Esophagus (tissue), 2 donors: Measurements from ENCODE around the gene CD2. TPM values are rescaled to one million over a fixed set of nuclear protein-coding genes. Genes with fewer than 3 reads are reported as not detected.

Source experiments
- H3K27ac ChIP-seq, 2 donors: one replicate each; pipeline ENCODE4 v1.5.1; 2013; ENCODE audit warnings: low read depth in 2 of 2, mild to moderate bottlenecking in 2 of 2, inconsistent platforms in 1 of 2, low read length in 1 of 2, moderate library complexity in 1 of 2
- H3K27me3 ChIP-seq, 2 donors: one replicate each; pipeline ENCODE4 v1.6.1; 2013; ENCODE audit warnings: low read length in 2 of 2, control low read depth in 1 of 2, mild to moderate bottlenecking in 1 of 2; ENCODE audit not compliant: insufficient read depth in 2 of 2, control insufficient read depth in 1 of 2
- H3K36me3 ChIP-seq, 2 donors: one replicate each; pipeline ENCODE4 v1.6.1; 2013; ENCODE audit warnings: low read length in 1 of 2; ENCODE audit not compliant: control insufficient read depth in 2 of 2, insufficient read depth in 2 of 2
- H3K4me1 ChIP-seq, 2 donors: one replicate each; pipeline ENCODE4 v1.6.1; 2013; ENCODE audit warnings: low read length in 1 of 2; ENCODE audit not compliant: control insufficient read depth in 2 of 2, insufficient read depth in 2 of 2
- H3K4me3 ChIP-seq, 2 donors: one replicate each; pipeline ENCODE4 v1.5.1; 2013; ENCODE audit warnings: low read length in 2 of 2, mild to moderate bottlenecking in 2 of 2, low read depth in 1 of 2, moderate library complexity in 1 of 2
- H3K9me3 ChIP-seq, 2 donors: one replicate each; pipeline ENCODE4 v1.6.1; 2013; ENCODE audit warnings: mild to moderate bottlenecking in 2 of 2, low read depth in 1 of 2, low read length in 1 of 2, moderate library complexity in 1 of 2; ENCODE audit not compliant: control insufficient read depth in 2 of 2, insufficient read depth in 1 of 2
- WGBS, 2 donors: extraction: QIAGEN DNeasy Blood & Tissue Kit; methylation state at CpG; one replicate each; pipeline ENCODE4 v1.1.7; 2013; 5-methylcytosine and 5-hydroxymethylcytosine counted together
- polyA plus RNA-seq, 2 donors: library from polyadenylated mRNA; stranded (reverse); fragments of 200-250 nt; gene quantifications; one replicate each; pipeline ENCODE4 v1.2.3, GENCODE V29; 2013
- donor health status: healthy with polysubstance abuse.
- donor health status: Bipolar disorder and iron deficiency.

CD2 gene
- polyA plus RNA-seq, 2 donors, result 4.8 to 5.4 TPM

GRCh38 chr1:116763787-116764465 lies 9.7 kb downstream of the CD2 start:
- 80% methylated on average over 11 of the region's 11 CpGs for WGBS, 2 donors
- H3K27me3 ChIP-seq, result no peaks in the 10 kb centered on the region
- no peak overlapping the region for H3K4me3 ChIP-seq
- peaks cover 0 to 3% of the 10 kb centered on the region in 2 donors for H3K9me3 ChIP-seq
- H3K27ac ChIP-seq, result no peak overlapping the region
- H3K4me1 ChIP-seq, result no peaks in the 10 kb centered on the region
- H3K36me3 ChIP-seq, result no peaks in the 10 kb centered on the region

GRCh38 chr1:116764466-116764898 lies 10.3 kb downstream of the CD2 start:
- peaks cover 0 to 3% of the 10 kb centered on the region in 2 donors for H3K9me3 ChIP-seq
- H3K4me1 ChIP-seq, result no peaks in the 10 kb centered on the region
- WGBS, 2 donors, result 82 to 88% methylated on average over 5 of the region's 5 CpGs
- no peak overlapping the region for H3K27ac ChIP-seq
- no peak overlapping the region for H3K4me3 ChIP-seq
- no peaks in the 10 kb centered on the region for H3K36me3 ChIP-seq
- H3K27me3 ChIP-seq, result no peaks in the 10 kb centered on the region

- Histone ChIP-seq H3K27ac (peak overlapping the region in 1 of 2 donors; percentile 11), H3K9me3 (peaks cover 0 to 3% of the 10 kb centered on the region in 2 donors), H3K4me1 (no peaks in the 10 kb centered on the region), H3K27me3 (no peaks in the 10 kb centered on the region), H3K4me3 (no peak overlapping the region), H3K36me3 (no peaks in the 10 kb centered on the region)
- 87 to 89% methylated on average over 15 of the region's 15 CpGs for WGBS, 2 donors
Observed at GRCh38 chr1:116764906-116765862, 11.0 kb downstream of the CD2 start.

GRCh38 chr1:116765962-116766361 lies 11.7 kb downstream of the CD2 start:
- 73 to 85% methylated on average over 4 of the region's 4 CpGs for WGBS, 2 donors
- H3K27me3 ChIP-seq, result no peaks in the 10 kb centered on the region
- H3K36me3 ChIP-seq, result no peaks in the 10 kb centered on the region
- H3K9me3 ChIP-seq, result peaks cover 0 to 3% of the 10 kb centered on the region in 2 donors
- H3K4me3 ChIP-seq, result no peak overlapping the region
- no peaks in the 10 kb centered on the region for H3K4me1 ChIP-seq
- H3K27ac ChIP-seq, result no peak overlapping the region

- Histone ChIP-seq H3K27me3 (no peaks in the 10 kb centered on the region), H3K36me3 (no peaks in the 10 kb centered on the region), H3K4me1 (no peaks in the 10 kb centered on the region), H3K4me3 (no peak overlapping the region), H3K27ac (peak overlapping the region in 1 of 2 donors; percentile 5), H3K9me3 (peaks cover 0 to 3% of the 10 kb centered on the region in 2 donors)
- 88 to 89% methylated on average over 13 of the region's 13 CpGs for WGBS, 2 donors
Observed at GRCh38 chr1:116766616-116767469, 12.6 kb downstream of the CD2 start.

GRCh38 chr1:116767782-116768382 lies 13.7 kb downstream of the CD2 start:
- Histone ChIP-seq H3K4me1 (no peaks in the 10 kb centered on the region), H3K4me3 (no peak overlapping the region), H3K9me3 (peaks cover 0 to 3% of the 10 kb centered on the region in 2 donors), H3K27me3 (no peaks in the 10 kb centered on the region), H3K36me3 (no peaks in the 10 kb centered on the region), H3K27ac (no peak overlapping the region)
- 88 to 90% methylated on average over 5 of the region's 5 CpGs for WGBS, 2 donors

- Histone ChIP-seq H3K27ac (peak overlapping the region in 1 of 2 donors; percentile 24), H3K4me1 (no peaks in the 10 kb centered on the region), H3K36me3 (no peaks in the 10 kb centered on the region), H3K4me3 (no peak overlapping the region), H3K27me3 (no peaks in the 10 kb centered on the region), H3K9me3 (peaks cover 0 to 3% of the 10 kb centered on the region in 2 donors)
- 77 to 80% methylated on average over 13 of the region's 13 CpGs for WGBS, 2 donors
Observed at GRCh38 chr1:116768416-116769103, 14.3 kb downstream of the CD2 start.

- no peaks in the 10 kb centered on the region for H3K4me1 ChIP-seq
- no peaks in the 10 kb centered on the region for H3K36me3 ChIP-seq
- 76% methylated on average over 6 of the region's 6 CpGs for WGBS, 2 donors
- H3K9me3 ChIP-seq, result peaks cover 0 to 3% of the 10 kb centered on the region in 2 donors
- H3K27me3 ChIP-seq, result no peaks in the 10 kb centered on the region
- H3K4me3 ChIP-seq, result no peak overlapping the region
- H3K27ac ChIP-seq, result no peak overlapping the region
Observed at GRCh38 chr1:116769104-116769452, 14.8 kb downstream of the CD2 start.
